Pancreas (tissue), 10 donors: ENCODE data around the gene BRME1. TPM values are rescaled to one million over a fixed set of nuclear protein-coding genes. Genes with fewer than 3 reads are reported as not detected.

Source experiments
- ATAC-seq, 4 donors: fragments of 200-7000 bp; cut with Tn5 transposase; one replicate each; pipeline versions ENCODE4 v1.8.0 to v1.9.1; 2020; ENCODE audit warnings: mild to moderate bottlenecking in 4 of 4, moderate library complexity in 4 of 4
- DNase-seq, 6 donors: peaks; one replicate each; pipeline ENCODE4 v3.0.0-alpha.2; 2020
- FAIRE-seq: peaks from 2 replicates; lab custom pipeline; 2012; peaks lifted over from hg19 to GRCh38; lab: Jason Lieb, UNC
- H3K27ac ChIP-seq, 4 donors: fragments of 200-600 bp; sonication (generic); 1 replicate in 3 of 4; 2 replicates in 1 of 4; pipeline versions ENCODE4 v1.5.0 to v1.8.0; 2020
- H3K27me3 ChIP-seq, 4 donors: fragments of 200-600 bp; one replicate each; pipeline ENCODE4 v1.8.0; 2021
- H3K36me3 ChIP-seq, 3 donors: fragments of 200-600 bp; sonication (generic) in 1 of 3; one replicate each; pipeline versions ENCODE4 v1.5.0 to v1.8.0; 2020 to 2021
- H3K4me1 ChIP-seq, 3 donors: fragments of 200-600 bp; one replicate each; pipeline ENCODE4 v1.8.0; 2021
- H3K4me3 ChIP-seq, 4 donors: fragments of 200-600 bp; sonication (generic) in 2 of 4; one replicate each; pipeline versions ENCODE4 v1.5.0 to v1.8.0; 2020 to 2021
- H3K9me3 ChIP-seq, 4 donors: fragments of 200-600 bp; one replicate each; pipeline ENCODE4 v1.8.0; 2021
- WGBS, 2 donors: extraction: QIAGEN DNeasy Blood & Tissue Kit; methylation state at CpG; one replicate each; pipeline ENCODE4 v1.1.7; 2013; 5-methylcytosine and 5-hydroxymethylcytosine counted together
- intact Hi-C, 3 donors: fragments of 100-400 bp; cut with DNase I; formaldehyde crosslinking; loops; one replicate each; pipeline versions ENCODE4 v1.11.1 to v1.14.2; 2022
- polyA plus RNA-seq, 2 donors: library from polyadenylated mRNA; stranded (reverse); fragments of 200-250 nt; gene quantifications; one replicate each; pipeline ENCODE4 v1.2.3, GENCODE V29; 2013
- total RNA-seq, 6 donors: library from RNA; stranded (reverse); fragmentation: NEBNext Ultra II Directional in 4 of 6; extraction: Animal tissue kit (Norgen Biotek cat#: 25700) in 4 of 6; gene quantifications; one replicate each; pipeline versions ENCODE4 v1.2.1 to v1.2.4, GENCODE V29; 2021 to 2023
- TF ChIP-seq, protein P1 (sequence below), 4 donors: fragments of 200-600 bp; sonication (generic) in 3 of 4; IDR thresholded peaks; one replicate each; pipeline versions ENCODE4 v1.5.0 to v1.8.0; 2021; ENCODE audit warnings: antibody characterized with exemption in 4 of 4
- donor health status: healthy with polysubstance abuse.
- donor health status: DM: no; HTN: no; CAD: no; lungs with moderate emphysema.
- donor health status: DM: no; HTN: no; CAD: no.
- donor health status: control.
- donor health status: control.
- donor health status: Bipolar disorder and iron deficiency.
- donor health status: DM: yes; HTN: yes; CAD: no.
- donor health status: DM: no; HTN: no; CAD: no.
- donor health status: DM: no; HTN: no; CAD: no.
- donor health status: DM: yes; HTN: yes; CAD: no.

BRME1 gene
- total and polyA plus RNA-seq, 8 donors, result 2.6 to 15.3 (median 4.3) TPM

- WGBS, 2 donors, result 0 to 1% methylated on average over 38 to 95 of the region's 95 CpGs
These were observed 63.4 kb downstream of the BRME1 start for GRCh38 chr19:13842291-13843103.

DNA sequence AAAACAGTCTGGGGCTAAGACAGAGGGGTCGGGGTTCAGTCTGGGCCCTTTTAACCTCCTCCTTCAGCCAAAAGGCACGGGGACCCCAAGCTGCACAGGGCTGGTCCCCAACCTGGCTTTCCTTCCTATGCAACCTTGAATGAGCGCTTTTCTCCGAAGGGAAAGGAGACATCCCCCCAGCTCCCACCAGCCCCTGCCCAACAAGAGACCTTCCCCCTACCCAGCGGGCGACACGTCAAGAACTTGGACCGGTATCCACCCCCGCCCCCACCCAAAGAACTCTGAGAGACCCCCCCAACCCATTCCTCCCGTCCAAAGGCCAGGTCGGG, 64.0 kb downstream of the BRME1 start:
- WGBS, 2 donors, result 10 to 12% methylated on average over 11 of the region's 11 CpGs
- Histone ChIP-seq H3K27me3 (no peaks in the 10 kb centered on the region), H3K9me3 (no peaks in the 10 kb centered on the region), H3K4me1 (peaks cover 12 to 35% (median 17%) of the 10 kb centered on the region in 3 donors), H3K36me3 (no peaks in the 10 kb centered on the region), H3K27ac (peak overlapping the region; percentile 83 to 97 (median 90)), H3K4me3 (peak overlapping the region; percentile 54 to 97 (median 80))
- intact Hi-C loops, result no loop called here
- TF ChIP-seq, protein P1, sequence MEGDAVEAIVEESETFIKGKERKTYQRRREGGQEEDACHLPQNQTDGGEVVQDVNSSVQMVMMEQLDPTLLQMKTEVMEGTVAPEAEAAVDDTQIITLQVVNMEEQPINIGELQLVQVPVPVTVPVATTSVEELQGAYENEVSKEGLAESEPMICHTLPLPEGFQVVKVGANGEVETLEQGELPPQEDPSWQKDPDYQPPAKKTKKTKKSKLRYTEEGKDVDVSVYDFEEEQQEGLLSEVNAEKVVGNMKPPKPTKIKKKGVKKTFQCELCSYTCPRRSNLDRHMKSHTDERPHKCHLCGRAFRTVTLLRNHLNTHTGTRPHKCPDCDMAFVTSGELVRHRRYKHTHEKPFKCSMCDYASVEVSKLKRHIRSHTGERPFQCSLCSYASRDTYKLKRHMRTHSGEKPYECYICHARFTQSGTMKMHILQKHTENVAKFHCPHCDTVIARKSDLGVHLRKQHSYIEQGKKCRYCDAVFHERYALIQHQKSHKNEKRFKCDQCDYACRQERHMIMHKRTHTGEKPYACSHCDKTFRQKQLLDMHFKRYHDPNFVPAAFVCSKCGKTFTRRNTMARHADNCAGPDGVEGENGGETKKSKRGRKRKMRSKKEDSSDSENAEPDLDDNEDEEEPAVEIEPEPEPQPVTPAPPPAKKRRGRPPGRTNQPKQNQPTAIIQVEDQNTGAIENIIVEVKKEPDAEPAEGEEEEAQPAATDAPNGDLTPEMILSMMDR (IDR thresholded peaks at IDR 0.05), result no peak
- DNase-seq (no peak), ATAC-seq (no peak), FAIRE-seq (no peak)

More at GRCh38 chr19:13842291-13843103, 63.4 kb downstream of the BRME1 start:
- H3K4me3 ChIP-seq, result peak overlapping the region; percentile 54 to 97 (median 80)
- no peaks in the 10 kb centered on the region for H3K27me3 ChIP-seq
- DNase-seq, result peak; percentile 76 to 91 (median 86)
- H3K4me1 ChIP-seq, result peaks cover 12 to 34% (median 20%) of the 10 kb centered on the region in 3 donors
- no peak for FAIRE-seq
- intact Hi-C loops, result no loop called here
- no peaks in the 10 kb centered on the region for H3K9me3 ChIP-seq
- no peaks in the 10 kb centered on the region for H3K36me3 ChIP-seq
- TF ChIP-seq, protein P1 (IDR thresholded peaks at IDR 0.05), result no peak
- peak overlapping the region; percentile 83 to 97 (median 90) for H3K27ac ChIP-seq
- ATAC-seq, result peak; percentile 22 to 44 (median 34)

GRCh38 chr19:13841086-13841961, 64.6 kb downstream of the BRME1 start:
- H3K4me3 ChIP-seq, result peak overlapping the region; percentile 54 to 97 (median 80)
- FAIRE-seq (no peak), DNase-seq (peak; percentile 44 to 88 (median 64)), ATAC-seq (peak; percentile 8 to 27 (median 14))
- TF ChIP-seq, protein P1 (IDR thresholded peaks at IDR 0.05), result no peak
- peaks cover 0 to 2% (median 0%) of the 10 kb centered on the region in 3 donors for H3K36me3 ChIP-seq
- H3K27me3 ChIP-seq, result no peaks in the 10 kb centered on the region
- H3K4me1 ChIP-seq, result peaks cover 7 to 32% (median 11%) of the 10 kb centered on the region in 3 donors
- no peaks in the 10 kb centered on the region for H3K9me3 ChIP-seq
- WGBS, 2 donors, result 70 to 75% methylated on average over 26 of the region's 26 CpGs
- peak overlapping the region; percentile 83 to 97 (median 90) for H3K27ac ChIP-seq
- intact Hi-C loops, result no loop called here

GRCh38 chr19:13840305-13841085, 65.4 kb downstream of the BRME1 start:
- DNase-seq, result peak in 4 of 6 donors; percentile 38 to 80 (median 60)
- TF ChIP-seq, protein P1 (IDR thresholded peaks at IDR 0.05), result no peak
- intact Hi-C loops, result no loop called here
- H3K4me1 ChIP-seq, result peaks cover 6 to 27% (median 8%) of the 10 kb centered on the region in 3 donors
- H3K27me3 ChIP-seq, result no peaks in the 10 kb centered on the region
- H3K9me3 ChIP-seq, result no peaks in the 10 kb centered on the region
- H3K4me3 ChIP-seq, result peak overlapping the region; percentile 54 to 97 (median 80)
- ATAC-seq, result peak in 2 of 4 donors; percentile 9 to 13
- FAIRE-seq, result no peak
- 80 to 83% methylated on average over 23 of the region's 23 CpGs for WGBS, 2 donors
- peak overlapping the region; percentile 83 to 97 (median 90) for H3K27ac ChIP-seq
- H3K36me3 ChIP-seq, result peaks cover 0 to 11% (median 0%) of the 10 kb centered on the region in 3 donors
